ENCODE measurements around the gene INPP5A.

INPP5A gene

GRCh38 chr10:132761395-132762060 is 223.9 kb downstream of the INPP5A start:
- DNase-seq = no peak
- Histone ChIP-seq H3K4me3 (ENCODE audit: low read length) (no peak overlapping the region), H3K36me3 (replicated peaks; ENCODE audit: insufficient read depth, low read length) (no peaks in the 10 kb centered on the region), H3K9ac (ENCODE audit: low read length) (no peak overlapping the region), H3K9me2 (replicated peaks; ENCODE audit: insufficient read depth, low read length) (no peaks in the 10 kb centered on the region), H3F3A (ENCODE audit: insufficient read depth, low read length) (no peaks in the 10 kb centered on the region), H3K4me2 (ENCODE audit: low read depth, low read length) (no peak overlapping the region), H3K79me2 (ENCODE audit: low read length) (no peaks in the 10 kb centered on the region), H3K9me3 (replicated peaks; ENCODE audit: insufficient read depth, low read length) (no peaks in the 10 kb centered on the region), H3K27ac (ENCODE audit: low read length) (no peak overlapping the region), H4K20me1 (ENCODE audit: insufficient read depth, low read length) (no peaks in the 10 kb centered on the region), H3K27me3 (replicated peaks; ENCODE audit: insufficient read depth, low read length) (no peaks in the 10 kb centered on the region), H3K4me1 (ENCODE audit: low read length) (no peaks in the 10 kb centered on the region), H2AFZ (ENCODE audit: low read length) (no peak overlapping the region)
- TF ChIP-seq, protein P1, sequence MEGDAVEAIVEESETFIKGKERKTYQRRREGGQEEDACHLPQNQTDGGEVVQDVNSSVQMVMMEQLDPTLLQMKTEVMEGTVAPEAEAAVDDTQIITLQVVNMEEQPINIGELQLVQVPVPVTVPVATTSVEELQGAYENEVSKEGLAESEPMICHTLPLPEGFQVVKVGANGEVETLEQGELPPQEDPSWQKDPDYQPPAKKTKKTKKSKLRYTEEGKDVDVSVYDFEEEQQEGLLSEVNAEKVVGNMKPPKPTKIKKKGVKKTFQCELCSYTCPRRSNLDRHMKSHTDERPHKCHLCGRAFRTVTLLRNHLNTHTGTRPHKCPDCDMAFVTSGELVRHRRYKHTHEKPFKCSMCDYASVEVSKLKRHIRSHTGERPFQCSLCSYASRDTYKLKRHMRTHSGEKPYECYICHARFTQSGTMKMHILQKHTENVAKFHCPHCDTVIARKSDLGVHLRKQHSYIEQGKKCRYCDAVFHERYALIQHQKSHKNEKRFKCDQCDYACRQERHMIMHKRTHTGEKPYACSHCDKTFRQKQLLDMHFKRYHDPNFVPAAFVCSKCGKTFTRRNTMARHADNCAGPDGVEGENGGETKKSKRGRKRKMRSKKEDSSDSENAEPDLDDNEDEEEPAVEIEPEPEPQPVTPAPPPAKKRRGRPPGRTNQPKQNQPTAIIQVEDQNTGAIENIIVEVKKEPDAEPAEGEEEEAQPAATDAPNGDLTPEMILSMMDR (IDR thresholded peaks at IDR 0.05; ENCODE audit: low read length) = no peak
- TF ChIP-seq EZH2 (optimal IDR thresholded peaks at IDR 0.05; ENCODE audit: low read depth, low read length) (no peak), EZH2phosphoT487 (IDR thresholded peaks at IDR 0.05; ENCODE audit: low read length) (no peak)

DNA sequence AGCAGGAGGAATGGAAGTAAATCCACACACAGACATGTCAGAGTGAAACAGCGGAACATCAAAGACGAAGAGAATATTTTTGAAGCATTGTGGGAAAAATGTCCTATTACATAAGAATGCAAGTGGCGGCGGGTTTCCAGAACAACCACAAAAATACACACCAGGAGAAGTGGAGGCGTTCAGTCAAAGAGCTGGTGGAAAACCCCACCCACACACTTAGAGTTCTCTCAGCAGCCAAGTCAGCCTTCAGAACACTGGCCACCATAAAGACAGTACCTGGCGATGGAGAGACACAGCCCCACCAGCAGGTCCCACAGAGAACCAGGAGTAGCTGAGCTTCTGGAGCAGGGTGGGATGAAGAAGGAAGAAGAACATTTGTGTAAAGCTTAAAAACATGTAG is 224.7 kb downstream of the INPP5A start:
- Histone ChIP-seq H3K27me3 (replicated peaks; ENCODE audit: insufficient read depth, low read length) (no peaks in the 10 kb centered on the region), H3K9me2 (replicated peaks; ENCODE audit: insufficient read depth, low read length) (no peaks in the 10 kb centered on the region), H3K9me3 (replicated peaks; ENCODE audit: insufficient read depth, low read length) (no peaks in the 10 kb centered on the region), H4K20me1 (ENCODE audit: insufficient read depth, low read length) (no peaks in the 10 kb centered on the region), H3F3A (ENCODE audit: insufficient read depth, low read length) (no peaks in the 10 kb centered on the region), H3K4me3 (ENCODE audit: low read length) (no peak overlapping the region), H3K4me1 (ENCODE audit: low read length) (no peaks in the 10 kb centered on the region), H3K79me2 (ENCODE audit: low read length) (no peaks in the 10 kb centered on the region), H3K36me3 (replicated peaks; ENCODE audit: insufficient read depth, low read length) (no peaks in the 10 kb centered on the region), H2AFZ (ENCODE audit: low read length) (no peak overlapping the region), H3K27ac (ENCODE audit: low read length) (no peak overlapping the region), H3K9ac (ENCODE audit: low read length) (no peak overlapping the region), H3K4me2 (ENCODE audit: low read depth, low read length) (no peak overlapping the region)
- DNase-seq = no peak
- TF ChIP-seq EZH2phosphoT487 (IDR thresholded peaks at IDR 0.05; ENCODE audit: low read length) (no peak), EZH2 (optimal IDR thresholded peaks at IDR 0.05; ENCODE audit: low read depth, low read length) (no peak)
- TF ChIP-seq, protein P1 (IDR thresholded peaks at IDR 0.05; ENCODE audit: low read length) = no peak

DNA sequence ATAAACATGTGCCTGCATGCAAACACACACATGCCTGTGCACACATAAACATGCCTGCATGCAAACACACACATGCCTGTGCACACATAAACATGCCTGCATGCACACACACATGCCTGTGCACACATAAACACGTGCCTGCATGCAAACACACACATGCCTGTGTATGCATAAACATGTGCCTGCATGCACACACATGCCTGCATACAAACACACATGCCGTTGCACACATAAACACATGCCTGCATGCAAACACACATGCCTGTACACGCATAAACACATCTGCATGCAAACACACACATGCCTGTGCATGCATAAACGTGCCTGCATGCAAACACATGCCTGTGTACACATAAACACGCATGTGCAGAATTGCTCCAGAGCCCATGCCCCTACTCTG is 226.0 kb downstream of the INPP5A start:
- Histone ChIP-seq H4K20me1 (ENCODE audit: insufficient read depth, low read length) (no peaks in the 10 kb centered on the region), H3K27ac (ENCODE audit: low read length) (no peak overlapping the region), H3K27me3 (replicated peaks; ENCODE audit: insufficient read depth, low read length) (no peaks in the 10 kb centered on the region), H3K9ac (ENCODE audit: low read length) (no peak overlapping the region), H3K9me3 (replicated peaks; ENCODE audit: insufficient read depth, low read length) (no peaks in the 10 kb centered on the region), H3K4me1 (ENCODE audit: low read length) (no peaks in the 10 kb centered on the region), H3K79me2 (ENCODE audit: low read length) (no peaks in the 10 kb centered on the region), H3K36me3 (replicated peaks; ENCODE audit: insufficient read depth, low read length) (no peaks in the 10 kb centered on the region), H3K4me3 (ENCODE audit: low read length) (no peak overlapping the region), H2AFZ (ENCODE audit: low read length) (no peak overlapping the region), H3K4me2 (ENCODE audit: low read depth, low read length) (no peak overlapping the region), H3K9me2 (replicated peaks; ENCODE audit: insufficient read depth, low read length) (no peaks in the 10 kb centered on the region), H3F3A (ENCODE audit: insufficient read depth, low read length) (no peaks in the 10 kb centered on the region)
- TF ChIP-seq EZH2phosphoT487 (IDR thresholded peaks at IDR 0.05; ENCODE audit: low read length) (no peak), EZH2 (optimal IDR thresholded peaks at IDR 0.05; ENCODE audit: low read depth, low read length) (no peak)
- TF ChIP-seq, protein P1 (IDR thresholded peaks at IDR 0.05; ENCODE audit: low read length) = no peak
- no peak for DNase-seq
